GM21515 (cell line): Measurements from ENCODE around the gene FPGS.

Experiments
- ATAC-seq: cut with Tn5 transposase; IDR thresholded peaks from one replicate; pipeline ENCODE4 v1.9.1; 2021; ENCODE audit not compliant: unreplicated experiment

Gene FPGS

DNA sequence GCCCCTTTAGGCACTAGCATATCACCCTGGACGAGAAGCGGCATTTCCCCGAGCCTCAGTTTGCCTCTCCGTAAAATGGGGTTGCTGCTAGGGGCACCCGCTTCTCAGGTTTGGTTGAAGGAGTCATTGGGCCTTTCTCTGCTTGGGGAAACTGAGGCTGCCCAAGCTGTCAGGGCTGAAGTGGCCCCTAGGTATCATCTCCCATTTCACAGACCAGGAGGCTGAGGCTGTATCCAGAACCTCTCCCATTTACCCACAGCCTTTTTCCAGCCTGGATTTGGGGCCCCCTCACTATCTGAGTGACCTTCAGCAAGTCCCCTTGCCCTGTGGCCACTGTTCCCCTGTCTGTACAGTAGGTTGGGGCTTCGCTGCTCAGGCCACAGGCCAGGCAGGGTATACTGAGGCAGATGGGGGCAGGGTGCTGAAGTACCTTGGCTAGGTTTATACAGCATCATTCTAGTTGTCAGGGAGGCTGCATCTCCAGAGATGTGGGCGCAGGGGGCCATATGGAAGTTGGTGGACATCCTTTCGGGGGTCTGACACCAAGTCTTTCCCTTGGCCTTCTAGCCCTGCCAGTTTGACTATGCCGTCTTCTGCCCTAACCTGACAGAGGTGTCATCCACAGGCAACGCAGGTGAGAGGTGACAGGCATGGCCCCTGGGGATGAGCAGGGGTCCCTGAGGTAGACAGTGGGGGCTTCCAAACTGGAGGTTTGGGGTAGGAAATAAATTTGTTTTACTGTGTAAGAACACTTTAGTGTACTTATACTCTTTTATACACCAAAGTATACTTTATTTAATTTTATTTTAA lies 7.9 kb downstream of the FPGS start:
- ATAC-seq, result no peak

DNA sequence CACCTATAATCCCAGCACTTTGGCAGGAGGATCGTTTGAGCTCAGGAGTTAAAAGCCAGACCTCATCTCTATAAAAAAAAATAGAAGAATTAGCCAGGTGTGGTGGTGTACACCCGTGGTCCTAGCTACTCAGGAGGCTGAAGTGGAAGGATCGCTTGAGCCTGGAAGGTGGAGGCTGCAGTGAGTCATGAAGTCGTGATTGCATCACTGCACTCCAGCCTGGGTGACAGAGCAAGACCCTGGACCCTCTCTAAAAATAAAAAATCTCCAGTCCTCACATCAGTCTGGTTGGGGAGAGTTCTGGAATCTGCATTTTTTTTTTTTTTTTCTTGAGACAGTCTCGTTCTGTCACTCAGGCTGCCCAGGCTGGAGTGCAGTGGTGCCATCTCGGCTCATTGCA lies 9.3 kb downstream of the FPGS start:
- ATAC-seq, result no peak

DNA sequence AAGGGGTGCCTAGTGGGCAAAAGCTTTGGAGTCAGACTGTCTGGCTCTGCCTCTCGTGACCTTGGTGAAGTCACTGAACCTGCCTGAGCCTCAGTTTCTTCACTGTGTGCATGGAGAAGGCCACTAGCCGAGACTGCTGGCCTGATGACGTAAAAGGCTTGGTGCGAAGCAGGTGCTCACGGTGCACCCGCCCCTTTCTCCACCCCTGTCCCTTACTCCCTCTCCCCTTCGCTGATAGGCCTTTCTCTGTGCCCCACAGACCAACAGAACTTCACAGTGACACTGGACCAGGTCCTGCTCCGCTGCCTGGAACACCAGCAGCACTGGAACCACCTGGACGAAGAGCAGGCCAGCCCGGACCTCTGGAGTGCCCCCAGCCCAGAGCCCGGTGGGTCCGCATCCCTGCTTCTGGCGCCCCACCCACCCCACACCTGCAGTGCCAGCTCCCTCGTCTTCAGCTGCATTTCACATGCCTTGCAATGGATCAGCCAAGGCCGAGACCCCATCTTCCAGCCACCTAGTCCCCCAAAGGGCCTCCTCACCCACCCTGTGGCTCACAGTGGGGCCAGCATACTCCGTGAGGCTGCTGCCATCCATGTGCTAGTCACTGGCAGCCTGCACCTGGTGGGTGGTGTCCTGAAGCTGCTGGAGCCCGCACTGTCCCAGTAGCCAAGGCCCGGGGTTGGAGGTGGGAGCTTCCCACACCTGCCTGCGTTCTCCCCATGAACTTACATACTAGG lies 10.4 kb downstream of the FPGS start:
- no peak for ATAC-seq

DNA sequence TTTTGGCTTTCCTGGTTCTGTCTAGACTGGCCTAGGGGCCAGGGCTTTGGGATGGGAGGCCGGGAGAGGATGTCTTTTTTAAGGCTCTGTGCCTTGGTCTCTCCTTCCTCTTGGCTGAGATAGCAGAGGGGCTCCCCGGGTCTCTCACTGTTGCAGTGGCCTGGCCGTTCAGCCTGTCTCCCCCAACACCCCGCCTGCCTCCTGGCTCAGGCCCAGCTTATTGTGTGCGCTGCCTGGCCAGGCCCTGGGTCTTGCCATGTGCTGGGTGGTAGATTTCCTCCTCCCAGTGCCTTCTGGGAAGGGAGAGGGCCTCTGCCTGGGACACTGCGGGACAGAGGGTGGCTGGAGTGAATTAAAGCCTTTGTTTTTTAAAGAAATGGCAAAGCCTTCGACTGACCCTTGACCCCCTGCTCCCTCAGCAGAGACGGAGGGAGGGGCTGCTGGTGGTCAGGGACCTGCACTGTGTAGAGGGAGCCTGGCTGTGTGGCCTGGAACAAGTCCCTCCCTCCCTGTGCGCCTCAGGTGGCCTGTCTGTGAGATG lies 11.1 kb downstream of the FPGS start:
- ATAC-seq, result no peak

DNA sequence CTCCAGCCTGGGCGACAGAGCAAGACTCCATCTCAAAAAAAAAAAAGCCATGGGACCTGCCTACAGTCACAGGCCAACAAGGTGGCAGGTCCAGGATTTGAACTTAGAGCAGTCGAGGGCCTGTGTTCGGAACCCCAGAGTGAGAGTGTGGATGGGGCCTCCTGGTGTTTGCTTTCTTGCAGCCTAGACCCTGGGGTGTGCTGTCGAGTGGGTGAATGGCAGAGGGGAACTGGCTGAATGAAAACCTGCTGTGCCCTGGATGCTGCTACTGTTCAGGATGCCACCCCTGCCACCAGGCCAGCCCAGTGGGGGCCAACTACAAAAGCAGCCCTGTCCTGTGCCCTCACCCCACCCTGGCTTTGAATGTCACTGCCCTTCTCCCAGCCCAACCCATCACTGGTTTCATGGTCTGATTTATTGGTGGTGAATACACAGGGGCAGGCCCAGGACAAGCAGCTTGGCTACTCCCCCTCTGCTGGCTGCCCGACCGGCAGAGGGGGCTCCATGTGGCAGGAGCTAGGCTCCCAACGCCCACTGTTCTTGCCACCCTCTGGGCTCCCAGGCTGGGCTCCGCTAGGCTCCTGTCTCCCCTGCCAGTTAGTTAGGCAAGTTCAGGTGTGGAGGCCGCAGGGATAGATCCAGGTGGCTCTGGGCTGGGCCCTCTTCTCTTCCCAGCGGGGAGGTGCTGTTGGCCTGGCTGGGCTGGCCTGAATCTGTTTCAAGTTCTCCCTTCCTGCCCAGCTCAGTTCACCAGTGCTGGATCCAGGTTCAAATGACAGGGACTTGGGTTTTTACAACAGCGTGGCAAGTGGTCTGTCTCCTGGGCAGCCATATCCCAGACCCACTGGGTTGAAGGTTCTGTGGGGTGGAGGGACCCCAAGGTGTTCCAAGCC lies 12.2 kb downstream of the FPGS start:
- ATAC-seq, result no peak

DNA sequence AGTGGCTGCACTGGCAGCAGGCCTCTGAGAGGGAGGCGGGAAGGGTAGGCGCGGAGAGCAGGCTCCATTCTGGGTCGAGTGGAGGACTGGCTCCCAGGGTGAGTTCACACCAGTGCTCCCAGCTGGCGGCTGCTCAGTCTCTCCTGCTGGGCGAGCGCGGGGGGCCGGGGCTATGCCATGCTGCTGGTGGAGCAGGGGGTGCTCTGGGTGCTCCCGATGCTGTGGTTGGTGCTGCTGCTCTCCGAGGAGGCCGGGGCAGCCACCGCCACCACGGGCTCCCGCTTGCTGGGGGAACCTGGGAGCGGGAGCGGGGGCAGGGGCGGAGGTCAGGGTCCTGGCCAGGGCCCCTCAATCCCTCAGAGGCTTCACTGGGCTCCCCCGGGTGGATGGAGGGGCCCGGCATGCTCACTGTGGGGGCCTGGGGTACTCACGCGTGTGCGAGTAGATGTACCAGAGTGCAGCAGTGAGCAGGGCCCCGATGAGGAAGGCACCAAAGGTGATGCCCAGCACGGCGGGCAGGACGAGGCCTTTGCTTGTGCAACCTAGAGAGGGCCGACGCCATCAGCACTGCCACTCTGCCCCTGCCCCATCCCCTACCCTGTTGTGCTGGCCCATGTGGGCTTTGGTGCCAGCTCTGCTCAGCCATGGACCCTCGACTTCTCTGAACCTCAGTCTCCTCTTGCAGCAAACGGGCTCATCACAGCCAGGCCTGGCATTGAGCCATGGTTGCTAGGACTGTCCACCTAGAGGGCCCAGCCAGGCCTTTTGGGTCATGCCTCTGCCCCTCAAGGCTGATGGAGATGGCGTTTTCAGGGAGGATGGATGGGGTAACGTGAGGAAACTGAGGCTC lies 13.1 kb downstream of the FPGS start:
- ATAC-seq, result no peak

DNA sequence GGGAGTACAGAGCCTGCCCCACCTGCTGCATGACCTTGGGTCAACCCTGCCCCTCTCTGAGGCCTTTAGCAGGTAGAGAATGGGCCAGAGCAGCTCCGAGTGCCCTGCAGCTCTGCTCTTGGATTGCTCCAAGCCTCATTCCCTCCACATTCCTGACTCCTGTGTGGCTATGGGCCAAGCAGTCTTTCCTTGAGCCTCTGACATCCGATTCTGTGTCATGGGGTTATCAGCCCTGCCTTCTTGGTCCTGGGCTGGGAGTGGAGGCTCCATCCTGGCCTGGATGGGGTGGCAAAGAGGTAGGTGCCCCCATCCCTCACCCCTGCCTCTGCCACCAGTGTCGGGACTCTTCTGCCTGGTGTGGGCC lies 13.7 kb downstream of the FPGS start:
- no peak for ATAC-seq

DNA sequence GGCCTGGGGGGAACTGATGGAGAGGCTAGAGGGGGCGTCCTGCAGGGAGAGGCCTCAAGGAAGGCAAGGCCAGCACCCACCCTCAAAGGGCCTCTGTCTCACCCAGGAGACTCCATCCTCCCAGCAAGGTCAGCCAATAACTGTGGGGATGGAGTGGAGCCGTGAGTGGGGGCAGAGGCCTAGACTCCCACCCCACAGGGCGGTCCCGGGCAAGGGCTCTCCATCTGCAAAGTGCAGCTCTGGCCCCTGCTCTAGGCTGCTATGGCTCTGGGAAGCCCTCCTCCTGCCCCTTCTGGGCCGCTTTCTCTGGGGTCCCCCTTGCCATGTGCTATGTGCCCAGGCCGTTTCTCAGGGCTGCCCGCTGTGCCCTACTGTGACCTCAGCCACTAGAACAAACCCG lies 14.0 kb downstream of the FPGS start:
- ATAC-seq, result no peak

DNA sequence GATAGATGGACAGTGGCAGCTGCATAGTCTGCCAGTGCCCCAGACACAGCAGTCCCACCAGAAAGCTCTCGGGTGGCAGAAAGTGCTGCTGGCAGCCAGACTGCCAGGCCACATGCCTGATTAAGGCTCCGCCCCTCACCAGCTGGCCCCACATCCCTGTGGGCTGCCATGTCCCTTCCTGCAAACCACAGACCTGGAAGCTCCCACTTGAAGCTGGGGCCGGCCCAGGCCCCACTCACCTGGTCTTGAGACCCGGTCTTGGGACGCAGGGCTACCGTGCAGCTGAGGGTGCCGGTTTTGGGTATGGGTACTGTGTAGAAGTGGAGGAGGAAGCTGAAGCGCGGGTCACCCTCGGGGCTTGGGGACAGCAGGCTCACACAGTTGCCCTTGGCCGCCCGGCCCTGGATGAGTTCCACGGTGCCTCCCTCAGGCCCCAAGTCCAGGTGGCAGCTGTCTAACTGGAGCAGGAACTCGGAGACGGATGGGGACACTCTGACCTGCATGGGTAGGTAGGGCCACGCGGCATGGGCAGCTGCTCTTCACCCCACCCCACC lies 15.3 kb downstream of the FPGS start:
- ATAC-seq, result no peak

DNA sequence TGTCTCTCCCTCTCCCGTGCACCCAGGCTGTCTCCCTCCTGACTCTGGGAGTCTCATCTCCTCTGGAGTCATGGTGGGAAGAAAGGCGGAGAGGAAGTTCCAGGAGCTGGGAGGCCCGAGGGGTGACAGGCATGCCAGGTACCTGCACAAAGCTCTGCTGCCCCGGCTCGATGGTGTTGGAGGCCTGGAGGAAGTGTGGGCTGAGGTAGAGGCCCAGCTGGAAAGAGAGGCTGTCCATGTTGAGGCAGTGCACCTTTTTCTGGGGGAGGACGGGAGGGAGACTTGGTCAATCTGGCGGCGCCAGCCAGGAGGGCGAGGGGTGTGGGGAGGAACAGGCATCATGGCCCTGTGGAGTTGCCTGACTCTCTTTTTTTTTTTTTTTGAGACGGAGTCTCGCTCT lies 15.9 kb downstream of the FPGS start:
- ATAC-seq, result no peak

DNA sequence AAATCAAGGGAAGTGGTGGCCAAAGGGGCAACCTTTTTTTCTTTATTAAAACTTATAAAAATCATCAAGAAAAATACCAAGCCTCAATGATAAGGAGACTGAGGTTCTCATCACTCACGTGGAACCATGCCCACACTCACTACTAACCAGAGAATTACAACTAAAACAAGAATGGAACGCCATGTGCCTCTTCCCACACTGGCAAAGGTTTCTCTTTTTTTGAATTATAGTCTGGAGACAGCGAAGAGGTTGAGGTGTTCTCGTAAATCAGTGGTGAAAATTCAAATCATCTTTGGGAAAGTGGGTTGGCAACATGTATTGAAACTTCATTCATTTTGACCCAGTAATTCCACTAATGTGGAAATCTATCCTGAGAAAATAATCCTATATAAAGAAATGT lies 19.4 kb downstream of the FPGS start:
- no peak for ATAC-seq

DNA sequence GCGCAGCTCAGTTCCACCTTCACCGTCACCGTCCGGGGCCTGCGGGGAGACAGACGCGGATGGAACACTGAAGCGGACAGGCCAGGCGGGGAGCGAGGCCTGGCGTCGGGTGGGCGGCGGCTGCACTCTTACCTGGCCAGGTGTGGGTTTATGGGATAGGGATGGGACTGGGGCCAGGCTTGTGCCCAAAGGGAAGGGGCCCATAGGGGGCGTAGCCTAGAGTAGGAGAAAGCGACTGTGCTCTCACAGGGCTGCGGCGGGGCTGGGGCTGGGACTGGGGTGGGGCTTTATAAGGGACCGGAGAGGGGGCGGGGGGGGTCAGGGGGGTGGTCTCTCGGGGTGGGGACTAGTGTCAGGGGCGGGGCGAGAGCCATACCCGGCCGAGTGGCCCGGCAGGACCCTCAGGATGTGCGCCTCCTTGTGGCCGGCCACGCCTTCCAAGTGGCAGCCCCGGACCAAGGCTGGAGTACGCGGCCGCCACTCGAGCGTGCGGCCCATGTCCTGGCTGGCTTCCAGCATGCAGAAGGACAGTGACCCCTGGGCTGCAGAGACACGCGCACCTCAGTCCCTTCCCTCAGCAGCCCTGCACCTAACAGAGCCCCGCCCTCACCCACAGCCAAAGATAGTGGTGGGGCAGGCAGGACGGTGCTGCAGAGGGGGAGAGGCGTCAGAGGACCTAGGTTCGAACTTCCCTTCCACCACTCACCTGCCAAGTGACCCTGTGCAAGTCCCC lies 22.8 kb downstream of the FPGS start:
- no peak for ATAC-seq

DNA sequence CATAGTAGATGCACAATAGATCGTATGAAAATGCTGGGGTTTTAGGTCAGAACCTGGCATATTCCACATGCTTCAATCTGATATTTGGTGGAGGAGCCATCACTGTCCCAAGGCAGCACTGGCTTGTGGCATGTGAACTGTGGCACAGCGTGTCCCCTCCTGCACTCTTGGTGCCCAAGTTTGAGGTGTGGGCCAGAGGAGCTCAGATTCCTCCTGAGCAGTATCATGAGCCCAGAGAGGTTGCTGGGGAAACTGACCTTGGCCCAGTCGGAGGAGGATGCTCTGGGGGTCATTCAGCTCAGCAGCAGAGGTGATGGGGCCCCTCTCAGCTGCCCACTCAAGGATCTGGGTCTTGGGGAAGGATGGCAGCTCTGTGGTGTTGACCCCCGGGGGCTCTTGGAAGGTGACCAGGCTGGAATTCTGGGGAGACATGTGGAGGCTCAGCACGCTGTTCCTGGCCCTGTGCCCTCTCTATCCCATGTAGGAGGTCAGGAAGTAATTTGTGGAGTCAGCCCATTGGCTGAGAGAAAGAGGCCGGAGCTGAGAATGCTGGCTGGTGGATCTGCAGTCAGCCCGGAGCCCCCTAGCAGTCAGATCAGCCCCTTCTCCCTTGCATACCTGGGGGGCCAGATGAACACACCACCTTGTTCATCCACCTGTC lies 23.7 kb downstream of the FPGS start:
- ATAC-seq, result no peak

DNA sequence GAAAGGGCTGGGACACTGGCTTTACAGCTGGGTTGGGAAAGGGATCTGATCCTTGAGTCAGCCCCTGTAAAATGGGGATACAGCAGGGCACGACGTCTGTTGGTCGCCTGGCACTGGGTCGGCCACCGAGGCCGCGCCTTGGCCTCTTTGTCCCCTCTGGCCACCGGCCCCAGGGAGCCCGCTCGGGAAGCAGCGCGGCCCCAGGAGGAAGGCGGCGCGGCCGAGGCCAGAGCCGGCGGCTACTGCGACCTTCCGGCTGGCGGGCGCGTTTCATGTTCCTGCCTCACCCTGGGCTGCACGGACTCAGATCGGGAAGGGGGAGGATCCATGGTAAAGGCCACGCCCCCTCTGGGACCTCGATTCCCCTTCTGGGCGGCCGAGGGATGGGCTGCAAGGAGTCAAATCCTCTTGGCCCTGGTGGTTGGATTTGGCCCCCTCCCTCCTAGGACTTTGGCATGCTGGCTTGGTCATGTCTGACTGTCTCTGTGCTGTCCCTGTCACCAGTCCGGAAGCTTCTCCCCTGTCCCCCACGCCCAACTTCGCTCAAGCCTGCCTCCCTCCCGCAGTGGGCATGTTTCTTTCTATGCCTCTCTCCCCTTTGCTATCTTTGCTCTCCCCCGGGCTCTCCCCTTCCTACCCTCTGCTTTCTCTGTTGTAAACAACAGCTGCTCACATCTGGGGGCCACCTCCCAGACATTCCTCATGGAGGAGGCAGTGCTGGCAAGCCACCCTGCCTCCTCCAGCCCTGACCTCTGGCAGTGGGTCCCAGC lies 25.8 kb downstream of the FPGS start:
- ATAC-seq, result no peak

DNA sequence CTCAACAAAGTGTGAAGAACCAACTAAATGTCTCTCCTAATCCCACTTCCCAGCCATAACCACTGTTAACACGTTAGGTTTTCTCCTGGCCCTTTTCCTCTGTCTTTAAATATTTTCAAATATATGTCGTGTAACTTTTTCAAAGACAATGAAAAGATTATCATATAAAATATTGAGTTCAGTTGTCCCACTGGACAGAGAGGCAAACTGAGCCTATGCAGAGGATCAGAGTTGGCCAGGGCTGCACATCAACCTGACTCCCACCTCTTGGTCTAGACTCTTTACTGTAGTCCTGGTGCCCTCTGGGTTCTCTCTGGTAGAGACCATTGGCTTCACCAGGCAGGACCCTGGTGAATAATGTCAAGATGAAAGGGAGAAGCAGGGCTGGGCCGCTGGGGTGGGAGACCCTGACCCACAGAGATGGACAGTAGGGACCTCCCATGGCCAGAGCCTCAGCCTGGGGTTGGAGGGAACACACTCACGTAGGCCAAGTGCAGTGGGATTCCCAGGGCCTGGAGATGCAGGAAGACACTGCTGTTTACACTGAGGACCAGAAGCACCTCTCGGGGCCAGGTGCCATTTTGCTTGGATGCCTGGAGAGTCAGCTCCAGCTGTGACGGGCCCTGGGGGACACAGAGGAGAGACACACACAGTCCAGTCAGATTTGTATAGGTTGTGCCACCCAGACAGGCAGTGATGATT lies 26.7 kb downstream of the FPGS start:
- no peak for ATAC-seq

DNA sequence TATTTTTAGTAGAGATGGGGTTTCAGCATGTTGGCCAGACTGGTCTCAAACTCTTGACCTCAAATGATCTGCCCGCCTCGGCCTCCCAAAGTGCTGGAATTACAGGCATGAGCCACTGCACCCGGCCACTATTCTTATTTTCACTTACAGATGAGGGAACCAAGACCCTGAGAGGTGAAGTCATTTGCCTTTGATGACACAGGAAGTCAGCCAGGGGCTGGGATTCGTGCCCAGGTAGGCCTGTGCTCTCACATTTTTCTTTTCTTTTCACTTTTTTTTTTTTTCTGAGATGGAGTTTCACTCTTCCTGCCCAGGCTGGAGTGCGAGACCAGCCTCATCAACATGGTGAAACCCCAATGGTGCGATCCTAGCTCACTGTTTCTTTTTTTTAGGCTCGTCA lies 29.6 kb downstream of the FPGS start:
- ATAC-seq, result no peak

DNA sequence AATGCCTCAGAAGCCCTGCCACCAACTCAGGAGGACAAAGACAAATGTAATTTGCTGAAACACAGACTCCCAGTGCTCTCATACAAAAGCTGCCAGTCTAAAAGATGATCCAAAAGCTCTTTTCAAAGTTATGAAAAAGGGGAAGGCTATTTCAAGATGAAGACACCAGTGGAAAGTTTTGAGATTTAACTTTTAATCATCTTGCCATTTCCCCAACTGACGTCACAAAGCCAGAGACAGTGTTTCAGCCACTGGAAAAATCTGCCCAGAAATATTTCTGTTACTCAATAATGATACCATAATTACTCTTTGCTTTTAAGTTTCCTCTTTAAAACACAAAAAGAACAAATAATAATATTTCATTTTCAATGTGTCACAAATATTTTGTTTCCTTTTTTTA lies 30.9 kb downstream of the FPGS start:
- no peak for ATAC-seq
